GM19025 (cell line): ENCODE data around the gene FBXL12.
"Not testable (repeated sequence)": the region's sequence is repeated elsewhere in the genome, so short reads cannot be mapped to it uniquely, and the experiment has no call there.

Experiments used
- ATAC-seq: cut with Tn5 transposase; IDR thresholded peaks from one replicate; pipeline ENCODE4 v1.9.1; 2021; ENCODE audit warnings: mild to moderate bottlenecking, low read depth, moderate library complexity; ENCODE audit not compliant: unreplicated experiment

FBXL12 gene

GRCh38 chr19:9839415-9839814 lies 20.5 kb upstream of the FBXL12 start:
- no peak for ATAC-seq

GRCh38 chr19:9838324-9838723 lies 19.4 kb upstream of the FBXL12 start:
- ATAC-seq, result no peak

- ATAC-seq, result no peak
Measured at GRCh38 chr19:9836021-9836420, 17.1 kb upstream of the FBXL12 start.

- peak; percentile 15 for ATAC-seq
Measured at GRCh38 chr19:9835507-9835949, 16.6 kb upstream of the FBXL12 start.

GRCh38 chr19:9834726-9835506 lies 16.0 kb upstream of the FBXL12 start, which contains the start of gene PIN1:
Gene PIN1, plus strand, starts transcription at chr19:9835318. Its CDS starts 27 bp downstream, at chr19:9835345.
- peak; percentile 95 for ATAC-seq

GRCh38 chr19:9834307-9834725 lies 15.4 kb upstream of the FBXL12 start:
- no peak for ATAC-seq

GRCh38 chr19:9828551-9829063 lies 9.7 kb upstream of the FBXL12 start:
- ATAC-seq, result no peak

GRCh38 chr19:9827289-9828238 lies 8.7 kb upstream of the FBXL12 start, which contains the start of gene UBL5:
Gene UBL5, plus strand, starts transcription at chr19:9827918. Its CDS starts 420 bp downstream, at chr19:9828338.
- ATAC-seq, result peak; percentile 88

GRCh38 chr19:9823816-9824215 lies 4.9 kb upstream of the FBXL12 start:
- ATAC-seq, result no peak

- ATAC-seq, result not testable (repeated sequence)
Measured at GRCh38 chr19:9820034-9820433, 1.2 kb upstream of the FBXL12 start.

- ATAC-seq, result no peak
Measured at GRCh38 chr19:9819596-9819909, 674 bp upstream of the FBXL12 start.

- ATAC-seq, result no peak
Measured at GRCh38 chr19:9818175-9818733, 625 bp downstream of the FBXL12 start.

- ATAC-seq, result no peak
Measured at GRCh38 chr19:9811139-9811538, 7.7 kb downstream of the FBXL12 start.

- ATAC-seq, result no peak
Measured at GRCh38 chr19:9808855-9809824, 9.7 kb downstream of the FBXL12 start.

GRCh38 chr19:9806803-9807202 lies 12.1 kb downstream of the FBXL12 start:
- ATAC-seq, result no peak

GRCh38 chr19:9801976-9802375 lies 16.9 kb downstream of the FBXL12 start:
- no peak for ATAC-seq

- ATAC-seq, result no peak
Measured at GRCh38 chr19:9799162-9799561, 19.7 kb downstream of the FBXL12 start.

- no peak for ATAC-seq
Measured at GRCh38 chr19:9797871-9798270, 21.0 kb downstream of the FBXL12 start.

- no peak for ATAC-seq
Measured at GRCh38 chr19:9796113-9796773, 22.6 kb downstream of the FBXL12 start.
